Measurements from ENCODE around the gene PSMC1. TPM values are rescaled to one million over a fixed set of nuclear protein-coding genes. Genes with fewer than 3 reads are reported as not detected.

The PSMC1 gene
- total and polyA plus RNA-seq, 4 donors = 47.3 to 89.9 (median 84.8) TPM

- Histone ChIP-seq H3K4me3 (ENCODE audit: low read depth in 1 of 3, low read length in 3 of 3) (no peak overlapping the region), H3K27ac (ENCODE audit: low read depth in 1 of 2, low read length in 2 of 2) (no peak overlapping the region), H3K9me3 (ENCODE audit: control insufficient read depth in 4 of 4, low read length in 3 of 4) (no peaks in the 10 kb centered on the region), H3K4me1 (ENCODE audit: control insufficient read depth in 4 of 4, insufficient read depth in 4 of 4, low read length in 3 of 4) (peaks cover 0 to 6% (median 3%) of the 10 kb centered on the region in 4 donors), H3K36me3 (ENCODE audit: control insufficient read depth in 4 of 4, insufficient read depth in 3 of 4, low read depth in 1 of 4, low read length in 3 of 4) (peaks cover 8 to 49% (median 35%) of the 10 kb centered on the region in 4 donors), H3K27me3 (ENCODE audit: control insufficient read depth in 4 of 4, insufficient read depth in 4 of 4, low read length in 3 of 4) (no peaks in the 10 kb centered on the region), H3K9ac (ENCODE audit: low read depth in 1 of 2, low read length in 2 of 2) (no peak overlapping the region)
- DNase-seq (ENCODE audit: low spot score) = no peak
- WGBS = 89% methylated on average over 9 of the region's 9 CpGs
- TF ChIP-seq, protein P1, sequence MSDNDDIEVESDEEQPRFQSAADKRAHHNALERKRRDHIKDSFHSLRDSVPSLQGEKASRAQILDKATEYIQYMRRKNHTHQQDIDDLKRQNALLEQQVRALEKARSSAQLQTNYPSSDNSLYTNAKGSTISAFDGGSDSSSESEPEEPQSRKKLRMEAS (IDR thresholded peaks at IDR 0.05) = no peak
- TF ChIP-seq JUND (IDR thresholded peaks at IDR 0.05) (no peak), HNF4G (IDR thresholded peaks at IDR 0.05) (no peak), SP1 (IDR thresholded peaks at IDR 0.05) (no peak), FOXA1 (IDR thresholded peaks at IDR 0.05) (no peak), TAF1 (conservative IDR thresholded peaks at IDR 0.05) (no peak), GABPA (IDR thresholded peaks at IDR 0.05 in 1 of 2, conservative IDR thresholded peaks at IDR 0.05 in 1 of 2) (no peak), HNF4A (conservative IDR thresholded peaks at IDR 0.05) (no peak), RXRA (IDR thresholded peaks at IDR 0.05) (no peak), EGR1 (IDR thresholded peaks at IDR 0.05; ENCODE audit: low read depth in 2 of 2) (no peak), RAD21 (IDR thresholded peaks at IDR 0.05) (no peak), YY1 (IDR thresholded peaks at IDR 0.05) (no peak), REST (IDR thresholded peaks at IDR 0.05) (no peak), NR2F2 (IDR thresholded peaks at IDR 0.05) (no peak), FOXA2 (IDR thresholded peaks at IDR 0.05) (no peak)
- TF ChIP-seq, protein P2, sequence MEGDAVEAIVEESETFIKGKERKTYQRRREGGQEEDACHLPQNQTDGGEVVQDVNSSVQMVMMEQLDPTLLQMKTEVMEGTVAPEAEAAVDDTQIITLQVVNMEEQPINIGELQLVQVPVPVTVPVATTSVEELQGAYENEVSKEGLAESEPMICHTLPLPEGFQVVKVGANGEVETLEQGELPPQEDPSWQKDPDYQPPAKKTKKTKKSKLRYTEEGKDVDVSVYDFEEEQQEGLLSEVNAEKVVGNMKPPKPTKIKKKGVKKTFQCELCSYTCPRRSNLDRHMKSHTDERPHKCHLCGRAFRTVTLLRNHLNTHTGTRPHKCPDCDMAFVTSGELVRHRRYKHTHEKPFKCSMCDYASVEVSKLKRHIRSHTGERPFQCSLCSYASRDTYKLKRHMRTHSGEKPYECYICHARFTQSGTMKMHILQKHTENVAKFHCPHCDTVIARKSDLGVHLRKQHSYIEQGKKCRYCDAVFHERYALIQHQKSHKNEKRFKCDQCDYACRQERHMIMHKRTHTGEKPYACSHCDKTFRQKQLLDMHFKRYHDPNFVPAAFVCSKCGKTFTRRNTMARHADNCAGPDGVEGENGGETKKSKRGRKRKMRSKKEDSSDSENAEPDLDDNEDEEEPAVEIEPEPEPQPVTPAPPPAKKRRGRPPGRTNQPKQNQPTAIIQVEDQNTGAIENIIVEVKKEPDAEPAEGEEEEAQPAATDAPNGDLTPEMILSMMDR (IDR thresholded peaks at IDR 0.05; ENCODE audit: low read depth, low read length, missing input control) = no peak
- TF ChIP-seq, protein P3, sequence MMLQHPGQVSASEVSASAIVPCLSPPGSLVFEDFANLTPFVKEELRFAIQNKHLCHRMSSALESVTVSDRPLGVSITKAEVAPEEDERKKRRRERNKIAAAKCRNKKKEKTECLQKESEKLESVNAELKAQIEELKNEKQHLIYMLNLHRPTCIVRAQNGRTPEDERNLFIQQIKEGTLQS (IDR thresholded peaks at IDR 0.05) = no peak
- TF ChIP-seq, protein P4, sequence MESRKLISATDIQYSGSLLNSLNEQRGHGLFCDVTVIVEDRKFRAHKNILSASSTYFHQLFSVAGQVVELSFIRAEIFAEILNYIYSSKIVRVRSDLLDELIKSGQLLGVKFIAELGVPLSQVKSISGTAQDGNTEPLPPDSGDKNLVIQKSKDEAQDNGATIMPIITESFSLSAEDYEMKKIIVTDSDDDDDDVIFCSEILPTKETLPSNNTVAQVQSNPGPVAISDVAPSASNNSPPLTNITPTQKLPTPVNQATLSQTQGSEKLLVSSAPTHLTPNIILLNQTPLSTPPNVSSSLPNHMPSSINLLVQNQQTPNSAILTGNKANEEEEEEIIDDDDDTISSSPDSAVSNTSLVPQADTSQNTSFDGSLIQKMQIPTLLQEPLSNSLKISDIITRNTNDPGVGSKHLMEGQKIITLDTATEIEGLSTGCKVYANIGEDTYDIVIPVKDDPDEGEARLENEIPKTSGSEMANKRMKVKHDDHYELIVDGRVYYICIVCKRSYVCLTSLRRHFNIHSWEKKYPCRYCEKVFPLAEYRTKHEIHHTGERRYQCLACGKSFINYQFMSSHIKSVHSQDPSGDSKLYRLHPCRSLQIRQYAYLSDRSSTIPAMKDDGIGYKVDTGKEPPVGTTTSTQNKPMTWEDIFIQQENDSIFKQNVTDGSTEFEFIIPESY (IDR thresholded peaks at IDR 0.05) = no peak
These were observed 17.7 kb downstream of the PSMC1 start for GRCh38 chr14:90274019-90274418.
